IPS-18c (cell line): ENCODE data around the gene CNR2.
A peak's percentile ranks its signal among the peaks of the same experiment; 100 is the strongest.
"Not testable (repeated sequence)": the region's sequence is repeated elsewhere in the genome, so short reads cannot be mapped to it uniquely, and the experiment has no call there.

Experiments
- H3K4me3 ChIP-seq: 2 replicates; pipeline ENCODE4 v1.7.0; 2013; ENCODE audit warnings: low read depth, mild to moderate bottlenecking, low read length, moderate library complexity; ENCODE audit not compliant: insufficient read depth
- H3K9me3 ChIP-seq: one replicate; pipeline ENCODE4 v1.6.1; 2013; ENCODE audit warnings: mild to moderate bottlenecking, low read length, moderate library complexity; ENCODE audit not compliant: control insufficient read depth, insufficient read depth

The CNR2 gene

GRCh38 chr1:23913212-23913880 lies at the start of gene CNR2:
Gene CNR2, minus strand, starts transcription at chr1:23913362. Its CDS starts 37,745 bp downstream, at chr1:23875617.
- no peaks in the 10 kb centered on the region for H3K9me3 ChIP-seq
- no peak within 1 kb of the TSS for H3K4me3 ChIP-seq

GRCh38 chr1:23960291-23961020 lies 47.3 kb upstream of the CNR2 start:
- Histone ChIP-seq H3K9me3 (no peaks in the 10 kb centered on the region), H3K4me3 (peak overlapping the region; percentile 61)

- H3K4me3 ChIP-seq: peak within 1 kb of the TSS; percentile 61
- no peaks in the 10 kb centered on the region for H3K9me3 ChIP-seq
Observed at GRCh38 chr1:23959461-23960290, 46.5 kb upstream of the CNR2 start, which contains the start of gene PNRC2. Gene PNRC2, plus strand, starts transcription at chr1:23959828. Its CDS starts 1,630 bp downstream, at chr1:23961458.

GRCh38 chr1:23958810-23959460 lies 45.8 kb upstream of the CNR2 start:
- no peaks in the 10 kb centered on the region for H3K9me3 ChIP-seq
- peak overlapping the region; percentile 61 for H3K4me3 ChIP-seq

- H3K9me3 ChIP-seq, H3K4me3 ChIP-seq: not testable (repeated sequence)
Observed at GRCh38 chr1:23958040-23958809, 45.1 kb upstream of the CNR2 start.

GRCh38 chr1:23957096-23957495 lies 43.9 kb upstream of the CNR2 start:
- Histone ChIP-seq H3K4me3 (no peak overlapping the region), H3K9me3 (no peaks in the 10 kb centered on the region)

- no peaks in the 10 kb centered on the region for H3K9me3 ChIP-seq
- H3K4me3 ChIP-seq: no peak overlapping the region
Observed at GRCh38 chr1:23953020-23953419, 39.9 kb upstream of the CNR2 start.

GRCh38 chr1:23947366-23947765 lies 34.2 kb upstream of the CNR2 start:
- H3K9me3 ChIP-seq: no peaks in the 10 kb centered on the region
- no peak overlapping the region for H3K4me3 ChIP-seq

- Histone ChIP-seq H3K4me3 (no peak overlapping the region), H3K9me3 (no peaks in the 10 kb centered on the region)
Observed at GRCh38 chr1:23936481-23937176, 23.5 kb upstream of the CNR2 start.

- Histone ChIP-seq H3K9me3 (no peaks in the 10 kb centered on the region), H3K4me3 (no peak overlapping the region)
Observed at GRCh38 chr1:23931491-23931880, 18.3 kb upstream of the CNR2 start.

- Histone ChIP-seq H3K9me3 (no peaks in the 10 kb centered on the region), H3K4me3 (no peak overlapping the region)
Observed at GRCh38 chr1:23930861-23931490, 17.8 kb upstream of the CNR2 start.

- H3K9me3 ChIP-seq: no peaks in the 10 kb centered on the region
- H3K4me3 ChIP-seq: no peak overlapping the region
Observed at GRCh38 chr1:23930270-23930669, 17.1 kb upstream of the CNR2 start.

- H3K4me3 ChIP-seq: no peak overlapping the region
- no peaks in the 10 kb centered on the region for H3K9me3 ChIP-seq
Observed at GRCh38 chr1:23928789-23929188, 15.6 kb upstream of the CNR2 start.

GRCh38 chr1:23927097-23927496 lies 13.9 kb upstream of the CNR2 start:
- H3K9me3 ChIP-seq: peaks cover 3% of the 10 kb centered on the region
- no peak overlapping the region for H3K4me3 ChIP-seq

- H3K9me3 ChIP-seq: peaks cover 3% of the 10 kb centered on the region
- no peak overlapping the region for H3K4me3 ChIP-seq
Observed at GRCh38 chr1:23925279-23925678, 12.1 kb upstream of the CNR2 start.

GRCh38 chr1:23924601-23925000 lies 11.4 kb upstream of the CNR2 start:
- Histone ChIP-seq H3K4me3 (no peak overlapping the region), H3K9me3 (peaks cover 3% of the 10 kb centered on the region)
